Coronary artery (tissue), 2 donors: ENCODE data around the gene CHI3L2.

Experiments used
- DNase-seq: peaks from one replicate; pipeline ENCODE4 v3.0.0-alpha.2; 2017; ENCODE audit warnings: low spot score
- H3K27ac ChIP-seq, 2 donors: fragments of 200-600 bp; sonication (generic); one replicate each; pipeline ENCODE4 v1.5.1; 2016 to 2019
- H3K4me3 ChIP-seq: fragments of 200-600 bp; sonication (generic); 2 replicates; pipeline ENCODE4 v1.5.1; 2016; ENCODE audit warnings: mild to moderate bottlenecking, moderate library complexity
- TF ChIP-seq, protein P1 (sequence below): fragments of 200-600 bp; sonication (generic); IDR thresholded peaks from one replicate; pipeline ENCODE4 v1.5.1; 2019; ENCODE audit warnings: antibody characterized with exemption

Gene CHI3L2

DNA sequence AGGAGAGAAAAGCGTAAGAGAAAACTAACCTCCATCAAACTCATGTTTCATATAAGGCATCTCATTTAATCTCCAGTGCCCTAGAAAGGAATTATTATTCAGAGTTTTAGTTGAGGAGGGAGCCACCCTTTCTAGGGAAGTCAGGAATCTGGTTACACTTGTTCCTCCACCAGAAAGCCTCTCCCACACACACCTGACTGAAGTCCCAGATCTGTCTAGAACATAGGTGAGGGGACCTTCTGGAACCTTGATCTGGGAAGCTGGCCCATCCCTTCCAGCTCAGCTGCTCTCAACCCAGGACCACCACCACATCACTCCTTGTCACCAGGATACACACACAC is 25.2 kb upstream of the CHI3L2 start:
- Histone ChIP-seq H3K4me3 (no peak overlapping the region), H3K27ac (peak overlapping the region in 1 of 2 donors; percentile 77)
- TF ChIP-seq, protein P1, sequence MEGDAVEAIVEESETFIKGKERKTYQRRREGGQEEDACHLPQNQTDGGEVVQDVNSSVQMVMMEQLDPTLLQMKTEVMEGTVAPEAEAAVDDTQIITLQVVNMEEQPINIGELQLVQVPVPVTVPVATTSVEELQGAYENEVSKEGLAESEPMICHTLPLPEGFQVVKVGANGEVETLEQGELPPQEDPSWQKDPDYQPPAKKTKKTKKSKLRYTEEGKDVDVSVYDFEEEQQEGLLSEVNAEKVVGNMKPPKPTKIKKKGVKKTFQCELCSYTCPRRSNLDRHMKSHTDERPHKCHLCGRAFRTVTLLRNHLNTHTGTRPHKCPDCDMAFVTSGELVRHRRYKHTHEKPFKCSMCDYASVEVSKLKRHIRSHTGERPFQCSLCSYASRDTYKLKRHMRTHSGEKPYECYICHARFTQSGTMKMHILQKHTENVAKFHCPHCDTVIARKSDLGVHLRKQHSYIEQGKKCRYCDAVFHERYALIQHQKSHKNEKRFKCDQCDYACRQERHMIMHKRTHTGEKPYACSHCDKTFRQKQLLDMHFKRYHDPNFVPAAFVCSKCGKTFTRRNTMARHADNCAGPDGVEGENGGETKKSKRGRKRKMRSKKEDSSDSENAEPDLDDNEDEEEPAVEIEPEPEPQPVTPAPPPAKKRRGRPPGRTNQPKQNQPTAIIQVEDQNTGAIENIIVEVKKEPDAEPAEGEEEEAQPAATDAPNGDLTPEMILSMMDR = no peak
- no peak for DNase-seq

DNA sequence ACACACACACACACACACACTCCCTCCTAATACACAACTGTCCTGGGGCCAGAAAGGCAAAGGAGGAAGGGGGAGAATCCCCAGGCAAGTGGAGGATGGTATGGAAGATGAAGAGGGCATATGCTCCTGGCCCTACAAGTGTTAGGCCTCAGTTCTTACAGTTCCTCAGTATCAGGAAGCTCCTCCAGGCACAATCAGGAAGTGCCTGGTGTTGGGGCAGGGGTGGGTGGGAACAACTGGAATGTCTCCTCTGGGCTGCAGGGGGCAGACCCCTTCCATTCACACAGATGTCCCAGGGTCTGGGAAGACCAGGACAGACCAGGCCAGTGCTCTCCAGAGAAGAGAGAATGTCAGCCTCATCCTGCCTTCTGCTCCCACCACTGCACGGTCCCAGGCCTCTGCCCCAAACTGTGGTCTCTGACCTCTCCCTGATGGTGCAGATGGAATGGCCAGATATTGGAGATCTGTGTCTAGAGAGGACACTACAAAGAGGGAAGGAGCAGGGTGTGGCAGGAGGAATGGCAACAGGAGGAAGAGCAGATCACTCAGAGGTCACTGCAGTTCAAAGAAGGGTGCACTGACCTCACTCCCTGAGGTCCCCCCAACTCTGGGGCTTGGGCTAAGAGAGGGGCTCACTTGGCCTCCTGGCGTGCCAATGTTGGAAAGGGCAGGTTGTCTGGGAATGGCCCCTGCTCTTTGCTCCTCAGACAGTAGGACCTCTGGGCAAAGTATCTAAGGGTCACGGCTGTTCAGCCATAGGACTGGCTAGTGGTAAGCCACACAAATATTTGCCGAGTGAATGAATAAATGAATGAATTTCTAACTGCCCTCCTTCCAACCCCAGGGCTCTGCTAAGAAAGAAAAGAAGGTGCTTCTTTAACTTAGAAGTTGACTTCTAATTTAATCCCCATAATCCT is 24.5 kb upstream of the CHI3L2 start:
- peak overlapping the region; percentile 14 to 77 for H3K27ac ChIP-seq
- TF ChIP-seq, protein P1 = no peak
- H3K4me3 ChIP-seq = peak overlapping the region; percentile 94
- no peak for DNase-seq

DNA sequence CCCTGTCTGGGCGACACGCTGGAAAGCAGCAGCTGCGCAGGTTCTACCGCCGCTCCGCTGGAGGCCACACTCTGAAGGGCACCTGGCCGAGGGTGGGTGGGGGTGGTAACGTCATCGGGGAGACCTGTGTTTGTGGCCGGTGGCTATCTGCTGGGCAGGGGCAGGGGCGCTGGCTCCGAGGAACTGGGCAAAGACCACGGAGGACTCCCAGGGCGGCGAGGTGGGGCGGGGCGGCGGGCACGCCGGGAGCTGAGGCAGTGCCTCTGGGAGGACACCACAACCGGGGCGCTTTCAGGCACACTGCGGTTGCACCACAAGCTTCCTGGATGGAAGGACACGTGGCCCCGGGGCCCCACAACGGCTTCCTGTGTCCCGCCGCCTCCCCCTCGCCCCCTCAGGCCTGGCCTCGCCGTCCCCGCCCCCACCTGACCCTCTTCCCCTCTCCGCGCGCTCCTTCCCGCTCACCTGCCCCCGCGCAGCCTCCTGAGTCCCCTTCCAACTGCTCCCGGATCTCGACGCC is 23.8 kb upstream of the CHI3L2 start:
- TF ChIP-seq, protein P1 = no peak
- DNase-seq = no peak
- H3K27ac ChIP-seq = peak overlapping the region in 1 of 2 donors; percentile 77
- peak overlapping the region; percentile 94 for H3K4me3 ChIP-seq

DNA sequence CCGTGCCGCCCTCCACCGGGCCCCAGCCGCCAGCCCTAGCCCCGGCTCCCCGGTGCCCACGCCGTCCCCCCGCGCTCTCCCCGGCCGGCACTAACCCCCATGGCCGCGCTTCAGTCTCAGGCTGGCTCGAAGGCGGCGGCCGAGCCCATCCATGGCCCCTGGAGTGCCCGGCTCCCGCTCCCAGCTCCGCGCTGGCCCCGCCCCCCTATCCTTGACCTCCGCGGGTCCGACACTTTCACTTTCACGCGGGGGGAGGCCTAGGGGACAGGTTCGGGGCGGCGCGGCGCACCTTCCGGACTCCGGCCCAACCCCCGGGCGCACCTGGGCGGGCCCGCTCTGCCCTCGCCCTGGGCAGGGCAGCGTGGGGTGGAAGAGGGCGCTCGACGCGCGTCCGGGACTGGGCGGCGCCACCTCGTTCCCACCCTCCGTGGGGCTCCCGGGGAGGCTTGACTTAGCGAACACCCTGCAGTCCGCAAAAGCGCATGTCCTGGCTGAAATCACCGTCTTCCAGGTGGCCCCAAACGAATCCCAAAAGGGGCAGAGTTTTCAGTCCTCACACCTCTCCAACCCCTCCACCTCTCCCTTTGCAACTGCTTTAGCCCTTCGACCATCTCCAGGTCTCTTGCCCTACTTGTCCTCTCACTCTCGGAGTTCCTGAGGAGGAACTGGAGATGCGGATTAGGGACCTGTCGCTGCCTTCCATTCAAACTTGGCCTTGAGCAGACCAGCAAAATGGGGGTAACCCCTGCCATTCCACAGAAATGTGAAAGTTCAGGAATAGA is 23.1 kb upstream of the CHI3L2 start:
- DNase-seq = no peak

DNA sequence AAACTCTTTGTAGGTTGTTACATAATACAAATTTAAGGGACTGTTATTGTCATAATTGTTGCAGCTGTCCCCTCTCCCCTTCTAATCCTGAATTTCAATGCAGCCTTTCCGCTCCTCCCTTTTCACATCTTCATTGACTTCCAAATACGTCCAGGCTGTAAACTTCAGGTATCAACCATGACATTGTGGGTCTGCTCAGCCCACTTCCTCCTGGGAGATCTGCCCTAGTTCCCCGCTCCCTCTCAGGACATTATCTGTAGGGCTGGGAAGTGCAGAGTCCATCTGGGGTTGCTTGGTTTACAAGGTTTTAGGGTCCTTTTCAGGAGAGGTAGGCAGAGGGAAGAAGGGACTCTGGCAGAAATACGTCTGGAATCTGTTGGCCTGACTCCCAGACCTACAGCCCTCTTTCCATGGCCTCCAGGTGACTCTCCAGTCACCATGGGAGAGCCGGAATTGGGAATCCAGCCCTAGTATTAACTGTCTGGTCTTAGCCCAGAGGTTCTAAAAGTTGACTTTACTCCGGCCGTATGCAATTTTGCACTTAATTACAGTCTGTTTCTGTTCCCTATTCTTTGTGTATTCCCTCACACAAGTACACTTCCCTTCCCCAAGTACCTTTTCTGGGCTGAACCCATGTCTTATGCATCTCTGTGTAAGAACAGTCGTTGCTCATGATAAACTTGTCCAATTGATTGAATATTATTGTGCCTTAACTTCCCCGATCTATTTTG is 22.4 kb upstream of the CHI3L2 start:
- TF ChIP-seq, protein P1 = no peak
- DNase-seq = no peak
- Histone ChIP-seq H3K4me3 (peak overlapping the region; percentile 94), H3K27ac (peak overlapping the region in 1 of 2 donors; percentile 16)

More for the DNA sequence above, 23.1 kb upstream of the CHI3L2 start:
- peak overlapping the region in 1 of 2 donors; percentile 77 for H3K27ac ChIP-seq
- TF ChIP-seq, protein P1 = no peak
- H3K4me3 ChIP-seq = peak overlapping the region; percentile 94

DNA sequence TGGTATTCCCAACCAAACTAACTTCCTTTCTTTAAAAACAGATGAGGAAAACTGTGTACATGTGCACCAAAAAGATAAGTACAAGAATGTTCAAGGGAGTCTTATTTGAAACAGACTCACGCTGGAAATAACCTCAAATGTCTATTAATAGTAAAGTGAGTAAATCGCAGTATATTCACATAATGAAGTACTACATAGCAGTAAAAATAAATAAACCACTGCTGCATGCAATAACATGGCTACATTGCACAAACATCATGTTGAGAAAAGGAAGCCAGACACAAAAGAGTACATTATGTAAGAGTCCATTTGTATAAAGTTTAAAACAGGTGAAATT is 21.8 kb upstream of the CHI3L2 start:
- no peak overlapping the region for H3K27ac ChIP-seq
- TF ChIP-seq, protein P1 = no peak

More for the DNA sequence above, 21.8 kb upstream of the CHI3L2 start:
- DNase-seq = no peak
- H3K4me3 ChIP-seq = no peak overlapping the region
